Parathyroid adenoma (tissue), 2 donors: ENCODE data around the gene DENND5B.

Source experiments
- H2AFZ ChIP-seq: fragments of 300-600 bp; sonication (generic); one replicate; pipeline ENCODE4 v1.7.0; 2017; ENCODE audit warnings: antibody characterized with exemption, mild to moderate bottlenecking
- H3K27ac ChIP-seq: fragments of 300-600 bp; sonication (generic); one replicate; pipeline ENCODE4 v1.7.0; 2017
- H3K27me3 ChIP-seq: fragments of 300-600 bp; sonication (generic); one replicate; pipeline ENCODE4 v1.7.0; 2017; ENCODE audit warnings: low read length; ENCODE audit not compliant: control insufficient read depth, insufficient read depth
- H3K36me3 ChIP-seq: fragments of 300-600 bp; sonication (generic); one replicate; pipeline ENCODE4 v1.7.0; 2017; ENCODE audit warnings: low read length; ENCODE audit not compliant: control insufficient read depth, insufficient read depth
- H3K4me1 ChIP-seq: fragments of 300-600 bp; sonication (generic); one replicate; pipeline ENCODE4 v1.7.0; 2017; ENCODE audit warnings: control low read depth
- H3K4me2 ChIP-seq: fragments of 300-600 bp; sonication (generic); one replicate; pipeline ENCODE4 v1.7.0; 2017; ENCODE audit warnings: low read length
- H3K4me3 ChIP-seq: fragments of 300-600 bp; sonication (generic); one replicate; pipeline ENCODE4 v1.7.0; 2017; ENCODE audit warnings: low read depth, low read length
- H3K79me2 ChIP-seq: fragments of 300-600 bp; sonication (generic); one replicate; pipeline ENCODE4 v1.7.0; 2017; ENCODE audit warnings: control low read depth
- H3K9ac ChIP-seq: fragments of 300-600 bp; sonication (generic); one replicate; pipeline ENCODE4 v1.7.0; 2017; ENCODE audit warnings: mild to moderate bottlenecking
- H3K9me3 ChIP-seq: fragments of 300-600 bp; sonication (generic); one replicate; pipeline ENCODE4 v1.7.0; 2017; ENCODE audit warnings: low read length; ENCODE audit not compliant: control insufficient read depth
- TF ChIP-seq, protein P1 (sequence below): fragments of 300-600 bp; sonication (generic); IDR thresholded peaks from one replicate; pipeline ENCODE4 v1.7.0; 2017; ENCODE audit warnings: antibody characterized with exemption, mild to moderate bottlenecking
- donor health status: primary hyperparathyroidism.

Gene DENND5B

DNA sequence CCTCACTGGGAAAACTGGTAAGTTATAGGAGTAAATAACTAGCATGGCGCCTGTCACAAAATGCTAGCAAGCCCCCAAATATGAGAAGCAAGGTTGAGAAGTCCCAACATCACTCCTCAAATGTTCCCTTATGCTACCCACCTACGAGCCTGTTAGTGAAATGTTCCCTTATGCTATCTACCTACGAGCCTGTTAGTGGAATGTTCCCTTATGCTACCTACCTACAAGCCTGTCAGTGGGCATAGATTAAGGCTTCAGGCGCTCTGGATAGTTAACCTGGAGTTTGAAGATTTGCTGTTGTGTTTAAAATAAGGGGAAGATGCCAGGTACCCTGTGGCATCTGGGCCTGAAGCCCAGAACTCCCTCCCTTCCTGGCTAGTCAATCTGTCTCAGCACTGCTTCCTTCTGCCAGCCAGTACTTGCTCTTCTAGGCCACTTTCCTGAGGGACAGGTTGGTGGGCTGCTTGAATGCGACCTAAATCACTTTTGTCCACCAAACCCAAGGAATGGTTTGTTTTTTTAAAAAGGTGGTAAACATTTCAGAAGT, 197.9 kb downstream of the DENND5B start:
- no peaks in the 10 kb centered on the region for H3K27me3 ChIP-seq
- H3K4me3 ChIP-seq = no peak overlapping the region
- H3K79me2 ChIP-seq = no peaks in the 10 kb centered on the region
- no peak overlapping the region for H3K9ac ChIP-seq
- TF ChIP-seq, protein P1, sequence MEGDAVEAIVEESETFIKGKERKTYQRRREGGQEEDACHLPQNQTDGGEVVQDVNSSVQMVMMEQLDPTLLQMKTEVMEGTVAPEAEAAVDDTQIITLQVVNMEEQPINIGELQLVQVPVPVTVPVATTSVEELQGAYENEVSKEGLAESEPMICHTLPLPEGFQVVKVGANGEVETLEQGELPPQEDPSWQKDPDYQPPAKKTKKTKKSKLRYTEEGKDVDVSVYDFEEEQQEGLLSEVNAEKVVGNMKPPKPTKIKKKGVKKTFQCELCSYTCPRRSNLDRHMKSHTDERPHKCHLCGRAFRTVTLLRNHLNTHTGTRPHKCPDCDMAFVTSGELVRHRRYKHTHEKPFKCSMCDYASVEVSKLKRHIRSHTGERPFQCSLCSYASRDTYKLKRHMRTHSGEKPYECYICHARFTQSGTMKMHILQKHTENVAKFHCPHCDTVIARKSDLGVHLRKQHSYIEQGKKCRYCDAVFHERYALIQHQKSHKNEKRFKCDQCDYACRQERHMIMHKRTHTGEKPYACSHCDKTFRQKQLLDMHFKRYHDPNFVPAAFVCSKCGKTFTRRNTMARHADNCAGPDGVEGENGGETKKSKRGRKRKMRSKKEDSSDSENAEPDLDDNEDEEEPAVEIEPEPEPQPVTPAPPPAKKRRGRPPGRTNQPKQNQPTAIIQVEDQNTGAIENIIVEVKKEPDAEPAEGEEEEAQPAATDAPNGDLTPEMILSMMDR = no peak
- H2AFZ ChIP-seq = no peak overlapping the region
- H3K36me3 ChIP-seq = no peaks in the 10 kb centered on the region
- H3K4me2 ChIP-seq = no peak overlapping the region
- no peaks in the 10 kb centered on the region for H3K9me3 ChIP-seq
- no peaks in the 10 kb centered on the region for H3K4me1 ChIP-seq
- no peak overlapping the region for H3K27ac ChIP-seq

DNA sequence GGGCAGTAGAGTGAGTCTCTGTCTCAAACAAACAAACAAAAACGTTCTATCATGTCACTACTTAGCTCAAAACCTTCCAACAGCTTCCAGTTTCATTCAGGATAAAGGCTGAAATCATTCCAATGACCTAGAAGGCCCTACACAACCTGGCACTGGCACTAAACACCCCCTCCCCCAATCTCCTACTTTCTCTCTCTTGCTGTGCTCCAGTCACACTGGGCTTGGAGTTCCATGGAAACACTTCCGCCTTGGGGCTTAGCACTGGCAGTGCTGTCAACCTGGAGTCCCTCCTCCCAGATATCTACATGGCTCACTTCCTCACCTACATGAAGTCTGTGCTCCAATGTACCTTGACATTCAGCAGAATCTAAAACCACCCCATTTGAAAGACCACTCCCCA, 199.9 kb downstream of the DENND5B start:
- Histone ChIP-seq H3K79me2 (no peaks in the 10 kb centered on the region), H3K9me3 (no peaks in the 10 kb centered on the region), H3K27me3 (no peaks in the 10 kb centered on the region), H2AFZ (no peak overlapping the region), H3K9ac (no peak overlapping the region), H3K4me3 (no peak overlapping the region), H3K27ac (no peak overlapping the region), H3K36me3 (no peaks in the 10 kb centered on the region), H3K4me2 (no peak overlapping the region), H3K4me1 (no peaks in the 10 kb centered on the region)
- TF ChIP-seq, protein P1 = no peak

DNA sequence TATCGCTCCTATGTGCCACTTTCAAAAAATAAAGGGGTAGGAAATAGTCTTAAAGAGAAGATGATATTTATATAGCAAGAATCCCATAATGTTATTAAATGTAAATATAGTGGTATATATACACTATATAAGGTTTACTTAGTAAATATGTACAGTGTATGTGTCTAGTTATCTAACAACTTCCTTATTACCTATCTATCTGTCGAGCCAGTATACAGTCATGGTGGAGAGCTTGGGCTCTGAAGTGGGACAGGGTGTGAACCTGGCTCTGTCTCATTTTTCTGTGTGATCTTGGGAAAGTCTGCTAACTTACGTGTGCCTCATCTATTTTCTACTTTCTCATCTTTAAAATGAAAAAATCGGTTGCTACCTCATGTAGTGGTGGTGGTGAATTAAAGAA, 202.2 kb downstream of the DENND5B start:
- H3K27ac ChIP-seq = no peak overlapping the region
- H3K4me2 ChIP-seq = no peak overlapping the region
- no peak overlapping the region for H2AFZ ChIP-seq
- no peaks in the 10 kb centered on the region for H3K36me3 ChIP-seq
- H3K4me1 ChIP-seq = no peaks in the 10 kb centered on the region
- no peaks in the 10 kb centered on the region for H3K27me3 ChIP-seq
- TF ChIP-seq, protein P1 = no peak
- H3K4me3 ChIP-seq = no peak overlapping the region
- H3K79me2 ChIP-seq = no peaks in the 10 kb centered on the region
- no peak overlapping the region for H3K9ac ChIP-seq
- no peaks in the 10 kb centered on the region for H3K9me3 ChIP-seq

DNA sequence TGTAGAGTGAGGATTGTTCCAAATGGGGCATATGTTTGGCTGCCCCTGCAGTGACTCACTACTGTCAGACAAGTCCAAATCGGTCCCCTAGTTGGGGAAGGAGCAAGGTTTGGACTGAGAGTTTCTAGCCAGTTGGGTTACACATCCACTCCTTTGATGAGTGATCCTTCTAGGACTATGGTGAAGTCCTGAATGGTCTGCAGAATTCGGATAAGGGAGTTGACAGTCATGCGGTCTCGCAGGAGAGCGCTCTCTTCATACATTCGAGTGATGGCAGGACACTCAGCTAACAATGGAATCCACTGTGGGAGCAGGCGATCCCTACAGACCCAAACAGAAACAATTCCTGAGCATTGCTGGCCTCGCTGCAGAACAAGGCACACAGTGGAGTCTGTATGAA, 203.5 kb downstream of the DENND5B start:
- no peaks in the 10 kb centered on the region for H3K4me1 ChIP-seq
- no peak overlapping the region for H3K4me2 ChIP-seq
- H3K4me3 ChIP-seq = no peak overlapping the region
- H3K27ac ChIP-seq = no peak overlapping the region
- no peaks in the 10 kb centered on the region for H3K79me2 ChIP-seq
- no peaks in the 10 kb centered on the region for H3K36me3 ChIP-seq
- no peaks in the 10 kb centered on the region for H3K9me3 ChIP-seq
- TF ChIP-seq, protein P1 = no peak
- no peak overlapping the region for H3K9ac ChIP-seq
- no peak overlapping the region for H2AFZ ChIP-seq
- no peaks in the 10 kb centered on the region for H3K27me3 ChIP-seq

DNA sequence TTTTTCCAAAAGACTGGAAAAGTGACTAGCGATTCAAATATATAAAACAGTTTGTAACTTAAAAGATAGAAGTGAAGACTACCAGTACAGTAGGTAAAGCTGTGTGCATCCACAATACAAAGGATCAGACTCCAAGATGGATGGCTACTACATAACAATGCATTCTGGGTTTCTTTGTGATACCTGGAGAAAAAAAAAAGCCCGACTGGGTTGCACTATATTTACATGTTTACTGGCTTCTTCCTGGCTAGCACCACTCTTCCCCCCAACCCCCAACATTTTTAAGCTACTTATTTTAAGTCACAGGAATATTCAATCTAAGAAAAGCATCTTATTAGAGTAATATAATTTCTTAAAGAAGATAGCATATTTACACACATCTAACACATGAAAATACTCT, 203.9 kb downstream of the DENND5B start:
- H3K4me2 ChIP-seq = no peak overlapping the region
- H3K27ac ChIP-seq = no peak overlapping the region
- TF ChIP-seq, protein P1 = no peak
- H3K4me1 ChIP-seq = no peaks in the 10 kb centered on the region
- no peaks in the 10 kb centered on the region for H3K79me2 ChIP-seq
- H3K9me3 ChIP-seq = no peaks in the 10 kb centered on the region
- H3K36me3 ChIP-seq = no peaks in the 10 kb centered on the region
- H3K4me3 ChIP-seq = no peak overlapping the region
- H3K9ac ChIP-seq = no peak overlapping the region
- no peak overlapping the region for H2AFZ ChIP-seq
- no peaks in the 10 kb centered on the region for H3K27me3 ChIP-seq
